DOHH2 (cell line): ENCODE measurements around the gene SNX30.

Source experiments
- EZH2phosphoT487 ChIP-seq: fragments of 200-600 bp; sonication (generic); IDR thresholded peaks from 2 replicates; pipeline ENCODE4 v1.6.1; 2017; ENCODE audit warnings: borderline replicate concordance, mild to moderate bottlenecking, antibody characterized with exemption, low read length, moderate library complexity, mixed read lengths
- TF ChIP-seq, protein P1 (sequence below): fragments of 200-600 bp; sonication (generic); IDR thresholded peaks from one replicate; pipeline ENCODE4 v1.5.1; 2014; ENCODE audit warnings: antibody characterized with exemption, mild to moderate bottlenecking, low read depth, low read length; ENCODE audit not compliant: poor library complexity, severe bottlenecking

- TF ChIP-seq, protein P1, sequence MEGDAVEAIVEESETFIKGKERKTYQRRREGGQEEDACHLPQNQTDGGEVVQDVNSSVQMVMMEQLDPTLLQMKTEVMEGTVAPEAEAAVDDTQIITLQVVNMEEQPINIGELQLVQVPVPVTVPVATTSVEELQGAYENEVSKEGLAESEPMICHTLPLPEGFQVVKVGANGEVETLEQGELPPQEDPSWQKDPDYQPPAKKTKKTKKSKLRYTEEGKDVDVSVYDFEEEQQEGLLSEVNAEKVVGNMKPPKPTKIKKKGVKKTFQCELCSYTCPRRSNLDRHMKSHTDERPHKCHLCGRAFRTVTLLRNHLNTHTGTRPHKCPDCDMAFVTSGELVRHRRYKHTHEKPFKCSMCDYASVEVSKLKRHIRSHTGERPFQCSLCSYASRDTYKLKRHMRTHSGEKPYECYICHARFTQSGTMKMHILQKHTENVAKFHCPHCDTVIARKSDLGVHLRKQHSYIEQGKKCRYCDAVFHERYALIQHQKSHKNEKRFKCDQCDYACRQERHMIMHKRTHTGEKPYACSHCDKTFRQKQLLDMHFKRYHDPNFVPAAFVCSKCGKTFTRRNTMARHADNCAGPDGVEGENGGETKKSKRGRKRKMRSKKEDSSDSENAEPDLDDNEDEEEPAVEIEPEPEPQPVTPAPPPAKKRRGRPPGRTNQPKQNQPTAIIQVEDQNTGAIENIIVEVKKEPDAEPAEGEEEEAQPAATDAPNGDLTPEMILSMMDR, result no peak
- no peak for TF ChIP-seq EZH2phosphoT487
Observed at GRCh38 chr9:112905084-112905483, 154.5 kb downstream of the SNX30 start.
